GM19455 (cell line): ENCODE results near the gene ANKRD23.
"Not testable (repeated sequence)": the region's sequence is repeated elsewhere in the genome, so short reads cannot be mapped to it uniquely, and the experiment has no call there.

Experiments used
- ATAC-seq: cut with Tn5 transposase; IDR thresholded peaks from one replicate; pipeline ENCODE4 v1.9.1; 2021; ENCODE audit not compliant: unreplicated experiment

ANKRD23 gene

DNA sequence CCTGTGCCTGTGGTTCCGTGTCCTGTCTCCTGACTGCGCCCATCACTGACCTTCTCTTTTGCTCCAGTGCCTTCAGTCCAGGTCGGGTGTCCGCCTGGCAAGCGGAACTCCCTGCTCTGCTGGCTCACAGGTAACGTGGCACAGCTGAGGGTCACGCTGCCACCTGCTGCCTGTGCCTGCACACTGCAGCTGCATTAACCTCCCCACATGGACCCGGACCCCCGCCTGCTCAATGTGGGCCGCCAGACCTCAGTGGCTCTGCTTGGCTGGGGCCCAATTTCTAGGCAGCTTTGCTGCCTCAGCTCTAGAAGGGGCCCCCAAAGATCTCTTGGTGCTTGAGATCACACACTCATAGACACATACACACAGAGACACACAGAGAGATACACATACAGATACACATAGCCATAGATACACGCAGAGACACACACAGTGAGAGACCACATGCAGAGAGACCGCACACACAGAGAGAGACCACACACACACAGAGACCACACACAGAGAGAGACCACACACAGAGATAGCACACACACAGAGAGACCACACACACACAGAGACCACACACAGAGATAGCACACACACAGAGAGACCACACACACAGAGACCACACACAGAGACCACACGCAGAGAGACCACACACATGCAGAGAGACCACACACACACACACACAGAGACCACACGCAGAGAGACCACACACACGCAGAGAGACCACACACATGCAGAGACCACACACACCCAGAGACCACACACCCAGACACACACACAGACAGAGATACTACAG, 42.6 kb downstream of the ANKRD23 start:
- ATAC-seq: peak; percentile 78

DNA sequence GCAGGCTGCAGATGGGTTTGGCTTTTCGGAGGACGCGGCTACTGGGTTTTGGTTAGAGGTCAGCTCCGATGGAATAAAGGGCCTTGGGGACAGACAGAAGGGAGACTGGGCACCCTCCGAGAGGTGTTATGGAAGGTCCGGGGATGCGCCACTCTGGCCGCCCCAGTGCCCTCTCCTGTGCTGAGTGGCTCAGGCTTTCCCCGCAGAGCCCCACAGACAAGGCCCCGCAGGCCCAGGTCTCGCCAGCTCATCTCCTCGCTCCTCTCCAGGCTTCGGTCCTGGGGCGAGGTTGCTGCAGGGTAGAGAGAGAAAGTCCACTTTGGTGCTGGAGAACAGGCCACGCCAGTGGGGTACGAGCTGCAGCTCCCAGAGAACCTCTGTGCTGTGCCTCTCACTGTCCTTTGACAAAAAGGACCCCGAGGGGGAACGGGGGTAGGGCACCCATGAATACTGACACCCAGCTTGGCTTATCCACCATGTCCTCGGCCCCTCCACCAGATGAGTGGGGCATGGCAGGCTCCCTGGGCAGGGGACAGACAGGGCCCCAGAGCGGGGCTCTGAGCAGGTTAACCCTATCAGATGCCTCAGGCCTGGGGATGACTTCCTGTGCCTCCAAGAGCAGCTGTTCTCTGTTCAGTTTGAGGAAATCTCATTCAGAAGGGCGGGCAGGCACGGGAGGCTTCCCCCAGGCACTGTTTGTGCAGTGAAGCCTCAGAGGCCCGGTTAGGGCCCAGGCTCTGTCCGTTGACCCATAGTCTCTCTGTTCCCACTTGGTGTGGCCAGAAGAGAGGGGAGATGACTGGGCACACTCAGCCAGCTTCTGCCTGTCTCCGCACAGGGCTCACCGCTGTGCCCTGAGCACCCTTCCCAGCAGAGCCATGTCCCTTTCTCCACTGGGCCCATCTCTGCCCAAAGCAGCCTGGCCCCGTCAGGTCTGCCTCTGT, 43.5 kb downstream of the ANKRD23 start:
- peak; percentile 22 for ATAC-seq

DNA sequence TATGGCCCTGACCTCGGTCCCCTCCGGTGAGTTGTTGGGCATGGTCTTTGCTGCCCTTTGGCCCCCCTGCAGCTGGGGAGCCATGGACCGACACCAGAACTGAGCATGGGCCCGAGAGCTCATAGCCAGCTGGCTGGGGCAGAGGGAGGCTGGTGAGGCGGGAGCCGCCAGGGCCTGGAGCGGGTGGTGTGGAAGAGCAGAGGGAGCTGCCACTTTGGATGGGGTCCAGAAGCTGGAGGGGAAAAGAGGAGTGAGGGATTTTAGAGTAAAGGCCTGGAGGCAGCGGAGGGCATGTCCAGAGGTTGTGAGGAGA, 44.2 kb downstream of the ANKRD23 start:
- no peak for ATAC-seq

GRCh38 chr2:96798733-96799622, 44.8 kb downstream of the ANKRD23 start:
- ATAC-seq: no peak

GRCh38 chr2:96797066-96797625, 46.7 kb downstream of the ANKRD23 start:
- ATAC-seq: no peak

DNA sequence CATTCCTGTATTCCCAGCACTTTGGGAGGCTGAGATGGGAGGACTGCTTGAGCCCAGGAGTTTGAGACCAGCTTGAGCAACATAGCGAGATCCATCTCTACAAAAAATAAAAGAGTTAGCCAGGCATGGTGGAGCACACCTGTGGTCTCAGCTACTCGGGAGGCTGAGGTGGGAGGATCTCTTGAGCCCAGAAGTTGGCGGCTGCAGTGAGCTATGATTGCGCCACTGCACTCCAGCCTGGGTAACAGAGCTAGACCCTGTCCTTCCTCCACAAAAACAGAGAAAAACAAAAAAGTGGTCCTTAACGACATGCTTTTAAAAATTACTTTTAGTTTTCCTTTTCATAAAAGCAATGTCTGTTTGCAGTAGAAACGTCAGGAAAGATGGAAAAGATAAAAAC, 47.3 kb downstream of the ANKRD23 start:
- not testable (repeated sequence) for ATAC-seq

- ATAC-seq: no peak
Observed at GRCh38 chr2:96795076-96795475, 48.7 kb downstream of the ANKRD23 start.

DNA sequence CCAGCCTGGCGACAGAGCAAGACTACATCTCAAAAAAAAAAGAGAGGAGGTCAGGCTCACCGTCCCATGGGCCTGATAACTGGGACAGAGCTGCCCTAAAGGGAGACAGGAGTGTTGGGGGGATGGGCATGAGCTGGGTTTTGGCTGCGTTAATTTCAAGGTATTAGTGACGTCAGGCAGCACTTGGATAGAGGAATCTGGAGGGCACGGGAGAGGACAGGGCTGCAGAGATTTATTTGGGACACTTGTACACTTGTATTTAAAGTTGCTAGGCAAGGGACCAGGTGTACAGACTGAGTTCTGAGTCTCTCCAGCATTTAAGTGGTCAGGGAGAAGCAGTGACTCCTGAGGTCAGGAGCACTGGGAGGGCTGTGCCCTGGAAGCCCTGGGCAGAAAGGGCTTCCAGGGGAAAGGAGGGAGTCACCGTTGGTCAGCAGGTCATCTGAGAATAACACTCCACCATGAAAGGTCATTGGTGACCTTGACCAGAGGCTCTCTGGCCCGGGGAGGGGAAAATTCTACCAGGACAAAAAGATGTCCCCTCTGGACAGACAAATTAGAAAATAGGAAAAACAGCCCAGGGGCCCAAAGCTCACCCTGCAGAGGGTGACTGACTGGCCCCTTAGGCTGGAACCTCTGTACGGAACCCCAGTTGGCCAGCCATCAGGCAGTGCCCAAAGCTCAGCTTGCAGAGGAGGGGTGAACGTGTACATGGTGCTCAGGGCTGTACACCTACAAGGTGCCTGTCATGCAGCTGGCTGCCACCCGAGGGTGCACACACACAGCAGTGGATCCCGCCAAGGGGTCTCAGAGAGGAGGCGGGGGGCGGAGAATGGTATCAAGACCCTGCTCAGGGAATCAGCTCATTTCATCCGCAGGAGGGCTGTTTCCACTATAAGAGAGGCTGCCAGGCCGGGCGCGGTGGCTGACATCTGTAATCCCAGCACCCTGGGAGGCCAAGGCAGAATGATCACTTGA, 50.8 kb downstream of the ANKRD23 start:
- ATAC-seq: no peak

DNA sequence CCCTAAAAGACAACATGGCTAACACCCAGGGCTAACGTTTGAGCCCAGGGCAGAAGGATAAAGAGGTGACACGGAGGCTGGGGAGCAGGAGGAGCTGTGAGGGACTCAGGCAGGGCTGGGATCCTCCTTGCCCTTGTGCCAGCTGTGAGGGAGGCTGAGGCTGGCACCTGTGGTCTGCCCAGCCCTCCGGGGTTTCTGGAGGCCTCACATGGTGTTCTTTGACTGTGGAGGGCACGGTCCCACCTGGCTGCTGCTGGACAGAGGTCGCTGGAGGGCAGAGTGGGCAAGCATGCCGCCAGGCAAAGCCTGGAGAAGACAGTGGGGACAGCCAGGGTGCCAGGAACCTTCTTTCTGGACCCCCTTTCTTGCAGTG, 54.6 kb downstream of the ANKRD23 start:
- no peak for ATAC-seq

DNA sequence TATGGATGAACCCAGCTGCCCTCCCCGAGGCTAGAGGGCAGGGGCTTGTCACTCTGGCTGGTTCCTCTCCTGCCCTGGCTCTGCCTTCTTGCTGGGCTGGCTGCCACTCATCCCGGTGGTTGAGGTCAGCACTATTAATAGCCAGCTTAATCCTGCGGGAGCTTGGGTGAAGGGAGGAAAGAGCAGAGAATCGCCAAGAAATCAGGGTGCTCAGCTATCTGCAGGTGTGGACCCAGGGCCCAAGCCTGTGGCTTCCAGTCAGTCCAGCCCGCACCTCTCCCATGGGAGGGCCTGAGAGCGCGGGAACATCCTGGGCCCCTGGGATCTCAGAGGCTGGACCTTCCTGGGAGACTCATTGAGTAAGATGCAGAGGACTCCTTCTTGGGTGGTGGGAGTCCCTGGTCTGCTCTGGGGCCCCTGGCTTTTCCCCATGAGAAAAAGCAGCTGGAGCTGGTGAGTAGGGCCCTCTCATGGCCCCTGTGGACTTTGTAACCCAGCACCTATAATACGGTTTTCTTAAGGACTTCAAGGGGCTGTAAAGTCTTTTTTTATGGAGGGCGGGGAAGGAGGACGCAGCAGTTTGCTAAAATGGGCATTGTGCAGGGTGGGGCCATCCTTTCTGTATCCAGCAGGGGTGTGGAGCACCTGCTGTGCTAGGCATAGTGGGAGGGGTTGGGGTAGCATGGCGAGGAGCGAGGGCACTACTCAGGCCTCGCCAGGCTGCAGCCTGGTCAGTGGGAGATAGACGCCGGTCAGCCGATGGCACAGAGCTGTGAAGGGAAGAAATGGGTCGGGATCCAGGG, 55.2 kb downstream of the ANKRD23 start:
- ATAC-seq: no peak
